Measurements from ENCODE around the gene ZNF610.

GRCh38 chr19:52343548-52343947, 7.5 kb downstream of the ZNF610 start:
- TF ChIP-seq CTCF (conservative IDR thresholded peaks at IDR 0.05 in 1 of 2, IDR thresholded peaks at IDR 0.05 in 1 of 2; ENCODE audit: low read depth in 1 of 2, low read length in 2 of 2), result peak in 1 of 2 donors; percentile 36
- no peak for TF ChIP-seq EZH2 (IDR thresholded peaks at IDR 0.05; ENCODE audit: low read length, missing control alignments)
